ENCODE measurements around the gene CT47C1. TPM values are rescaled to one million over a fixed set of nuclear protein-coding genes. Genes with fewer than 3 reads are reported as not detected.

CT47C1 gene
- polyA plus RNA-seq, 1 of the 3 experiments (the other 2 are of a cell fraction), result not detected

DNA sequence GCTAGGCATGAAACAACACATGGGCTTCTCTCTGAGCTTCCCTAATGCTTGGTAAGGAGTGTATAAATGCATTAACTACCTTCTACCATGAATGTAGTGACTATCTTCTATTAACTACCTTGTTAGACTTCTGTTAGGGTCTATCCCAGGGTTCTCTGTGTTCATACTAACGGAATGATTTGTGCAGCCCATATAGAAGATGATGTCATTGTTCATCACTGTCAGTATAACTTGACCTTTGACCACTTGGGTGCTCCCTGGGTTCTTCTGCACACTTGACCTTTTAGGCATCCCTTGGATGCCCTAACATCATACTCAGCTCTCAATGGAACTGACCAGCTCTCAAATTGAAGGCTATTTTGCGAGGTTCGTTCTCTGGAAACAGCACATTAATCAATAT is 30.8 kb upstream of the CT47C1 start (continued):
- TF ChIP-seq ELF1 (IDR thresholded peaks at IDR 0.05), result no peak
- TF ChIP-seq RCOR1 (IDR thresholded peaks at IDR 0.05; ENCODE audit: low read length), result no peak
- no peak for TF ChIP-seq CHD2 (IDR thresholded peaks at IDR 0.05; ENCODE audit: low read length, partially characterized antibody)

DNA sequence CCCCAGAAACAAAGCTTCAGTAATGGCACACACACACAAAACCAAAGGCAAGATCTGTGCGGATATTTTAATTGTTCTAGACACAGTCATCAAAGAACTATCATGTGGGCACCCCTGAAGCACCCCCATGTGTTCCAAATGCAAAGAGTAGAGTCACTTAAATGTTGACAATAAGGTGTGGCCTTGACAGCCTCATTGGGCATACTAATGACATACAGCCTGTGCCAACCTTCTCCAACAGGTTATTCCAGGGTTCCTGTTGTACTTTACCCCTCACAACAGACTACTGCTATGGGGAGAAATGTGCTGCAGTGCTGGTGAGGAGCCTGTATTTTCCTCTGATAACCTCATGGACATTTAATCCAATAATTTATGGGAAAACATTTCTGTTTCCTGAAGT is 29.8 kb upstream of the CT47C1 start:
- CTCF ChIA-PET, result interaction anchor here (1.1 kb wide), 1 partner anchor 12 kb away, joined by 3 read pairs; no protein-coding TSS in a partner anchor
- 27% methylated on average over 1 of the region's 1 CpG for WGBS (ENCODE audit: low lambda C conversion rate)

GRCh38 chrX:119045884-119046283 is 26.9 kb upstream of the CT47C1 start:
- Histone ChIP-seq H3K4me2 (no peak overlapping the region), H3K9me2 (no peaks in the 10 kb centered on the region), H3K27me3 (ENCODE audit: insufficient read depth) (no peaks in the 10 kb centered on the region; the same call in 1 of the 2 replicates), H3K9ac (no peak overlapping the region), H3K4me3 (ENCODE audit: low read depth in 2 of 2, low read length in 1 of 2) (no peak overlapping the region), H3K27ac (ENCODE audit: low read depth in 2 of 2, low read length in 1 of 2) (no peak overlapping the region), H3K36me3 (replicated peaks in 1 of 2; ENCODE audit: control insufficient read depth in 1 of 2, insufficient read depth in 2 of 2, low read length in 1 of 2) (no peaks in the 10 kb centered on the region), H2AFZ (ENCODE audit: low read depth) (no peak overlapping the region), H3K9me3 (no peaks in the 10 kb centered on the region), H4K20me1 (ENCODE audit: insufficient read depth) (no peaks in the 10 kb centered on the region), H3K79me2 (ENCODE audit: insufficient read depth) (no peaks in the 10 kb centered on the region), H3F3A (replicated peaks; ENCODE audit: insufficient read depth) (no peaks in the 10 kb centered on the region), H3K4me1 (ENCODE audit: control insufficient read depth in 1 of 2, insufficient read depth in 2 of 2, low read depth in 1 of 2, low read length in 1 of 2) (0 out of 4 replicates have a peak, but pooled peaks cover 0 to 3% of the 10 kb centered on the region in 2 experiments)
- WGBS (ENCODE audit: low lambda C conversion rate), result 51% methylated on average over 2 of the region's 2 CpGs
- POLR2A ChIA-PET, result no interaction called here
- CTCF ChIA-PET, result interaction anchor here (0.6 kb wide), 1 partner anchor 302 kb away, joined by 3 read pairs; no protein-coding TSS in a partner anchor
- DNase-seq, result no peak
- no peak for TF ChIP-seq CTCF (IDR thresholded peaks at IDR 0.05)
- no peak for TF ChIP-seq RAD21 (IDR thresholded peaks at IDR 0.05; ENCODE audit: low read length)
- TF ChIP-seq JUND (IDR thresholded peaks at IDR 0.05), result no peak
- TF ChIP-seq, protein P1, sequence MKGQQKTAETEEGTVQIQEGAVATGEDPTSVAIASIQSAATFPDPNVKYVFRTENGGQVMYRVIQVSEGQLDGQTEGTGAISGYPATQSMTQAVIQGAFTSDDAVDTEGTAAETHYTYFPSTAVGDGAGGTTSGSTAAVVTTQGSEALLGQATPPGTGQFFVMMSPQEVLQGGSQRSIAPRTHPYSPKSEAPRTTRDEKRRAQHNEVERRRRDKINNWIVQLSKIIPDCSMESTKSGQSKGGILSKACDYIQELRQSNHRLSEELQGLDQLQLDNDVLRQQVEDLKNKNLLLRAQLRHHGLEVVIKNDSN (IDR thresholded peaks at IDR 0.05; ENCODE audit: borderline replicate concordance, low read depth), result no peak
- TF ChIP-seq NRF1 (IDR thresholded peaks at IDR 0.05; ENCODE audit: low read depth, low read length), result no peak
- no peak for TF ChIP-seq SIN3A (IDR thresholded peaks at IDR 0.05; ENCODE audit: borderline replicate concordance, low read depth, low read length)
- no peak for TF ChIP-seq TCF12 (IDR thresholded peaks at IDR 0.05)
- no peak for TF ChIP-seq PBX3 (IDR thresholded peaks at IDR 0.05)
- TF ChIP-seq MXI1 (IDR thresholded peaks at IDR 0.05; ENCODE audit: low read depth, low read length), result no peak
- TF ChIP-seq REST (IDR thresholded peaks at IDR 0.05; ENCODE audit: low read depth, low read length), result no peak
- TF ChIP-seq GABPA (IDR thresholded peaks at IDR 0.05; ENCODE audit: low read depth), result no peak
- TF ChIP-seq, protein P2, sequence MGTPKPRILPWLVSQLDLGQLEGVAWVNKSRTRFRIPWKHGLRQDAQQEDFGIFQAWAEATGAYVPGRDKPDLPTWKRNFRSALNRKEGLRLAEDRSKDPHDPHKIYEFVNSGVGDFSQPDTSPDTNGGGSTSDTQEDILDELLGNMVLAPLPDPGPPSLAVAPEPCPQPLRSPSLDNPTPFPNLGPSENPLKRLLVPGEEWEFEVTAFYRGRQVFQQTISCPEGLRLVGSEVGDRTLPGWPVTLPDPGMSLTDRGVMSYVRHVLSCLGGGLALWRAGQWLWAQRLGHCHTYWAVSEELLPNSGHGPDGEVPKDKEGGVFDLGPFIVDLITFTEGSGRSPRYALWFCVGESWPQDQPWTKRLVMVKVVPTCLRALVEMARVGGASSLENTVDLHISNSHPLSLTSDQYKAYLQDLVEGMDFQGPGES (IDR thresholded peaks at IDR 0.05; ENCODE audit: low read depth, low read length), result no peak
- no peak for TF ChIP-seq POLR2AphosphoS5 (IDR thresholded peaks at IDR 0.05; ENCODE audit: low read depth, low read length)

More for the DNA sequence above, 29.8 kb upstream of the CT47C1 start:
- Histone ChIP-seq H3K4me3 (ENCODE audit: low read depth in 2 of 2, low read length in 1 of 2) (no peak overlapping the region), H3K9me2 (no peaks in the 10 kb centered on the region), H3K27ac (ENCODE audit: low read depth in 2 of 2, low read length in 1 of 2) (no peak overlapping the region), H3K27me3 (ENCODE audit: insufficient read depth) (no peaks in the 10 kb centered on the region; the same call in 1 of the 2 replicates), H3K9ac (no peak overlapping the region), H3K4me1 (ENCODE audit: control insufficient read depth in 1 of 2, insufficient read depth in 2 of 2, low read depth in 1 of 2, low read length in 1 of 2) (0 out of 4 replicates have a peak, but pooled peaks cover 0 to 7% of the 10 kb centered on the region in 2 experiments), H3K36me3 (replicated peaks in 1 of 2; ENCODE audit: control insufficient read depth in 1 of 2, insufficient read depth in 2 of 2, low read length in 1 of 2) (no peaks in the 10 kb centered on the region), H3K79me2 (ENCODE audit: insufficient read depth) (no peaks in the 10 kb centered on the region), H2AFZ (ENCODE audit: low read depth) (no peak overlapping the region), H3K4me2 (no peak overlapping the region), H3F3A (replicated peaks; ENCODE audit: insufficient read depth) (no peaks in the 10 kb centered on the region), H3K9me3 (no peaks in the 10 kb centered on the region), H4K20me1 (ENCODE audit: insufficient read depth) (no peaks in the 10 kb centered on the region)
- DNase-seq, result no peak
- no peak for TF ChIP-seq JUND (IDR thresholded peaks at IDR 0.05)
- TF ChIP-seq ELF1 (IDR thresholded peaks at IDR 0.05), result no peak
- TF ChIP-seq RFX5 (IDR thresholded peaks at IDR 0.05; ENCODE audit: low read length), result no peak
- no peak for TF ChIP-seq RXRA (IDR thresholded peaks at IDR 0.05; ENCODE audit: borderline replicate concordance, low read depth)
- no peak for TF ChIP-seq EP300 (IDR thresholded peaks at IDR 0.05; ENCODE audit: borderline replicate concordance in 1 of 2, low read depth in 1 of 2, low read length in 1 of 2)
- TF ChIP-seq TAF1 (IDR thresholded peaks at IDR 0.05; ENCODE audit: borderline replicate concordance, low read depth, low read length), result no peak
- no peak for TF ChIP-seq SIN3A (IDR thresholded peaks at IDR 0.05; ENCODE audit: borderline replicate concordance, low read depth, low read length)
- no peak for TF ChIP-seq POLR2AphosphoS5 (IDR thresholded peaks at IDR 0.05; ENCODE audit: low read depth, low read length)
- TF ChIP-seq SMC3 (IDR thresholded peaks at IDR 0.05; ENCODE audit: low read depth, low read length), result no peak
- POLR2A ChIA-PET, result no interaction called here

Data from SK-N-SH (cell line).